Tongue (tissue), 2 donors: ENCODE results near the gene OPRL1. TPM values are rescaled to one million over a fixed set of nuclear protein-coding genes. Genes with fewer than 3 reads are reported as not detected.
"Not testable (repeated sequence)": the region's sequence is repeated elsewhere in the genome, so short reads cannot be mapped to it uniquely, and the experiment has no call there.

Source experiments
- DNase-seq: peaks from one replicate; pipeline ENCODE4 v3.0.0-alpha.2; 2015
- total RNA-seq: library from RNA; depleted of rRNA; stranded (reverse); fragments of >200 nt; gene quantifications from one replicate; pipeline ENCODE4 v1.2.3, GENCODE V29; 2014

OPRL1 gene
- total RNA-seq, 1 donor from 2014 or later: 0.62 TPM

DNA sequence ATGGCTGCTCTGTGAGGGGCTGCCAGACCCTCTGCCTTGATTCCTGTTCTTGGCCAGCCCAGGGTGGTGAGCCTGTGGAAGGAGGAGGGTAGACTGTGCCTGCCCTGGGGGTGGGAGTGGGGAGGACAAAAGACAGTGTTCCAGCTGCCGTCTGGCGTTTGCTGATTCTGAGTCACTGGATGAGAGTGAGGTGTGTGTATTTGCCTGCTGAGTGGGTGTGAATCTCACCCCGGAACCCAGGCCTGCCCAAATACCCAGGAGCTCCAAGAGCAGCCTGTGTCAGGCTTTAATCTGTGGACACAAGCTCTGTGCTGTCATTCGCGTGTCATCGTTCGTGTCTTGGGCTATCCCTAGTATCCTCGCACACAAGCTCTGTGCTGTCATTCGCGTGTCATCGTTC, 6.9 kb downstream of the OPRL1 start:
- no peak for DNase-seq

DNA sequence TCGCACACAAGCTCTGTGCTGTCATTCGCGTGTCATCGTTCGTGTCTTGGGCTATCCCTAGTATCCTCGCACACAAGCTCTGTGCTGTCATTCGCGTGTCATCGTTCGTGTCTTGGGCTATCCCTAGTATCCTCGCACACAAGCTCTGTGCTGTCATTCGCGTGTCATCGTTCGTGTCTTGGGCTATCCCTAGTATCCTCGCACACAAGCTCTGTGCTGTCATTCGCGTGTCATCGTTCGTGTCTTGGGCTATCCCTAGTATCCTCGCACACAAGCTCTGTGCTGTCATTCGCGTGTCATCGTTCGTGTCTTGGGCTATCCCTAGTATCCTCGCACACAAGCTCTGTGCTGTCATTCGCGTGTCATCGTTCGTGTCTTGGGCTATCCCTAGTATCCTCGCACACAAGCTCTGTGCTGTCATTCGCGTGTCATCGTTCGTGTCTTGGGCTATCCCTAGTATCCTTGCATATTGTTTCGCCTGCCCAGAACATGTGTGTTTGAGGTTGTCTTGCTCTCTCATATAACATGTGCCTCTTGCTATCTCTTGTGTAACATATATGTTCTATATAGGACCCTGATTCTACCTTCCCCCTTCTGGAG, 7.4 kb downstream of the OPRL1 start:
- DNase-seq: not testable (repeated sequence)

GRCh38 chr20:64088586-64088985, 8.7 kb downstream of the OPRL1 start:
- DNase-seq: not testable (repeated sequence)

DNA sequence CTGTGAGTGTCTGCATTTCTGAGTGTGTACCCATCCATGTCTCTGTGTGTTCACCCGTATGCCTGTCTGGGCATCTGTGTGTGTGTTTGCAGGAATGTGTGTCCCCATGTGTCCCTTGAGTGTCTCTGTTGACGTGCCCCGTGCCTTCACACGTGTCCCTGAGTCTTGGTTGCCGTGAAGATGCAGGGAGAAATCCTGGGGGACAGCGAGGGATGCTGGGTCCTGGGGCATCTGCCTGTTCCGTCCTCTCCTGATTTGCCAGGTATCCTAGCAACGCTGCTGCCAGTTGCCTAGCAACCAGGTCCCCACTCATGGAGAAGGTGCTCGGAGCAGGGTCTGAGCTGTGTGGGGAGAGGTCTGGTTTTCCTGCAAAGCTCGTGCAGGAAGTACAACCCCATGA, 10.3 kb downstream of the OPRL1 start:
- DNase-seq: no peak

- no peak for DNase-seq
These were observed 11.5 kb downstream of the OPRL1 start for GRCh38 chr20:64091340-64091739.

DNA sequence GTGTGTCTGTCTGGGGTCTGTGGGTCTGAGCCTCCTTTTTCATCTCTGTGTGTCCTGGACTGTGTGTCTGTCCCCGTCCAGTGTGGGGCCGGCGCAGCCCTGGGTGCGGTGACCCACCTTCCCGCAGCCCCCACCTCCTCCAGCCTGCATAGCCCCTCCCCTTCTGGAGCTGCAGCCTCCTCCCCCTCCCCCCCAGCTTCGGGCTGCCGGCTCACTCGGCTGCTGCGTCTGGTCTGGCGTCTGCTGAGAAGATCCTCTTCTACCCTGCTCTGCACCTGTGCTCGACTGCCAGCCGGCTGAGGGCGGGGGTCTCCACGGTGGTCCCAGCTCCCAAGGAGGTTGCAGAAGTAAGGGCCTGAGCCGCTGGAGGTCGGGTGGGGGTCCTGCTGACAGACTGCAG, 11.9 kb downstream of the OPRL1 start:
- no peak for DNase-seq

DNA sequence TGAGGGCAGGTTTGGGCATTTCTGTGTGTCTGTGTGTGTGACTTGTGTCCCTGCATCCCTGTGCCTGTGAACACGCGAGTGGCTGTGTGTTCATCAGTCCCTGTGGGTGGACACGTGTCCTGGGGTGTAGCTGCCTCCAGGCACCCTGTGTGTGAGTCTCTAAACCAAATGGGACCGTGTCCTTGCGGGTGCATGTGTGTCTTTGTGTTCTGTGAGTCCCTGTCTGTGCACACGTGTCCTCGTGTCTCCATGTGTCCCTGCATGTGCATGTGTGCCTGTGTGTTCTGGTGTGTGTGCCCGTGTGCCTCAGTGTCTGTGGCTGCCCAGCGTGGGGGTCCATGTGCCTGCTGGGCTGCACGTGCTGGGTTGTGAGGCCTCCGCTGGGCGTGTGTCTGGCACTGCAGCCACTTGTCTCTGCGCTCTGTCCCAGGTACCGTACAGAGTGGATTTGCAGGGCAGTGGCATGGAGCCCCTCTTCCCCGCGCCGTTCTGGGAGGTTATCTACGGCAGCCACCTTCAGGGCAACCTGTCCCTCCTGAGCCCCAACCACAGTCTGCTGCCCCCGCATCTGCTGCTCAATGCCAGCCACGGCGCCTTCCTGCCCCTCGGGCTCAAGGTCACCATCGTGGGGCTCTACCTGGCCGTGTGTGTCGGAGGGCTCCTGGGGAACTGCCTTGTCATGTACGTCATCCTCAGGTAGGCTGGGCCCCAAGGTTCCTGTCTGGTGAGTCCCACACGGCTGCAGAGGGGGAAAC, 12.6 kb downstream of the OPRL1 start:
- no peak for DNase-seq

- no peak for DNase-seq
These were observed 13.2 kb downstream of the OPRL1 start for GRCh38 chr20:64093013-64093503.

- no peak for DNase-seq
These were observed 15.6 kb downstream of the OPRL1 start for GRCh38 chr20:64095455-64095854.

DNA sequence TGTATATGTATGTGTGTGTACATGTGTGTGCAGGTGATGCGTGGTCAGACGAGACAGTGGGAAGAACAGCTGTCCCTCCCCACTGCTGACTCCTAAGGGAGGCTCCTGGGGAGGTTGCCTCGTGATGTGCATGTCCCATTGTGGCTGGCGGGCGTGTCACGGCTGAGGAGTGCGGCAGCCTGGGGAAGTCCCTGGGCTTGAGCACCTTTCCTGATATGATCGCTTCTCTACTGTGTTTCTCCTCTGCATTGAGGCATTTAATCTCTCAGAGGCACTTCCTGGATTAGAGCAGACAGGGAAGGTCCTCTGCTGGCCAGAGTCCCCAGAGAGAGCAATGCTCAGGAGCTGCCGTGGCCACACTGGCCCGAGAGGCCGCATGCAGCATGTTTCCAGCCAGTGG, 16.0 kb downstream of the OPRL1 start:
- no peak for DNase-seq

DNA sequence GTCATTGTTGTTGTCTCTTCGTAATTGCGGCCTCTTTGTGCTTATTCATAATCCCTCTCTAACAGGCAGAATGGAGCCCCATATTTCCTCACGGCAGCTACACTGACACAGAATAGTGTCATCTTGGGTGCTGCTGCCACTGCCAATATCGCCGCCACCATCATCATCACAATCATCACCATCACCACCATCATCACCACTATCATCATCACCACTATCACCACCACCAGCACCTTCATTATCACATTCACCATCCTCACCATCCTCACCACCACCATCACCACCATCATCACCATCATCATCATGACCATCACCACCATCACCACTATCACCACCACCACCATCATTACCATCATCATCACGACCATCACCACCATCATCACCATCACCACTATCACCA, 16.7 kb downstream of the OPRL1 start:
- no peak for DNase-seq

GRCh38 chr20:64098471-64099013, 18.7 kb downstream of the OPRL1 start:
- DNase-seq: no peak

DNA sequence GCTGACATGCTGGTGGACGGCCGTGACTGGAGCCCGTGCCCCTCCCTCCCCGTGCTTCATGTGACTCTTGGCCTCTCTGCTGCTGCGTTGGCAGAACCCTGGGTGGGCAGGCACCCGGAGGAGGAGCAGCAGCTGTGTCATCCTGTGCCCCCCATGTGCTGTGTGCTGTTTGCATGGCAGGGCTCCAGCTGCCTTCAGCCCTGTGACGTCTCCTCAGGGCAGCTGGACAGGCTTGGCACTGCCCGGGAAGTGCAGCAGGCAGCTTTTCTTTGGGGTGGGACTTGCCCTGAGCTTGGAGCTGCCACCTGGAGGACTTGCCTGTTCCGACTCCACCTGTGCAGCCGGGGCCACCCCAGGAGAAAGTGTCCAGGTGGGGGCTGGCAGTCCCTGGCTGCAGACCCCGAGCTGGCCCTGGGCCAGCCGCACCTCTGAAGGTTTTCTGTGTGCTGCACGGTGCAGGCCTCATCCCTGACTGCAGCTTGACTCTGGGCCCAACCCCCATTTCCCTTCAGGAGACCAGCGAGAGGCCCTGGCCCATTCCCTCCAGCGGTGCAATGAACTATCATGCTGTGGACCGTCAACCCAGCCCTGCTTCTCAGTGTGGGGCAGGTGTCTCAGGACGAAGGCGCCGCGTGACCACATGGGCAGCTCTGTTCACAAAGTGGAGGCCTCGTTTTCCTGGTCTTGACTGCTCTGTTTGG, 19.4 kb downstream of the OPRL1 start:
- DNase-seq: peak; percentile 93

- DNase-seq: no peak
These were observed 20.1 kb downstream of the OPRL1 start for GRCh38 chr20:64099880-64100565.

GRCh38 chr20:64100566-64100888, 20.6 kb downstream of the OPRL1 start:
- DNase-seq: no peak

DNA sequence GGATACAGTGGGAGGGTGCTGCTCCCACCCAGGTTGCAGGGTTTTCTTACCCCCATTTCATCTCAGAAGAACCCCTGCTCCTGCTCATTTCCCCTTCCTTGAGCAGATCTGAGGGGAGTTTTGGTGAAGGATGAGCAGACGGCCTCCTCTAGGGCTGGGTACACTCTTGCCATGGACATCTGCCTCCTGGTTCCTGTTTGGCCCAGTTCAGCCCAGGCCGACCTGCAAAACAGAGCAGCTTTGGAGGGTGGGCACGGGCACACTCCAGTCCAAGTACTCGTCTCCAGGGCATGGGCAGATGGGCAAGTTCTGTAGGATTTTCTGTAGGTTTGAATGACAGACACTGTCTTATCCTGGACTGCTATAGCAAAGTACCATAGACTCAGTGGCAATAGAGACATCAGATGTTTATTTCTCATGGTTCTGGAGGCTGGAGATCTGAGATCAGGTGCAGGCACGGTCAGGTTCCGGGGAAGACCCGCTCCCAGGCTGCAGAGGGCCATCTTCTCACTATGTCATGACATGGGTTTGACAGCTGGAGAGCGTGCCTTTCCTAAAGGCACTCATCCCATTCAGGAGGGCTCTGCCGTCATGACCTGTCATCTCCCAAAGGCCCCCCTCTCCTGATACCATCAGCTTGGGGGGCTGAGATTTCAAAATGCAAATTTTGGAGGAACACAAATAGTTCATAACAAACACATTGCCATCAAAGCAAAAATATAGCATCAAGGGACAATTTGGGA, 21.2 kb downstream of the OPRL1 start:
- no peak for DNase-seq

DNA sequence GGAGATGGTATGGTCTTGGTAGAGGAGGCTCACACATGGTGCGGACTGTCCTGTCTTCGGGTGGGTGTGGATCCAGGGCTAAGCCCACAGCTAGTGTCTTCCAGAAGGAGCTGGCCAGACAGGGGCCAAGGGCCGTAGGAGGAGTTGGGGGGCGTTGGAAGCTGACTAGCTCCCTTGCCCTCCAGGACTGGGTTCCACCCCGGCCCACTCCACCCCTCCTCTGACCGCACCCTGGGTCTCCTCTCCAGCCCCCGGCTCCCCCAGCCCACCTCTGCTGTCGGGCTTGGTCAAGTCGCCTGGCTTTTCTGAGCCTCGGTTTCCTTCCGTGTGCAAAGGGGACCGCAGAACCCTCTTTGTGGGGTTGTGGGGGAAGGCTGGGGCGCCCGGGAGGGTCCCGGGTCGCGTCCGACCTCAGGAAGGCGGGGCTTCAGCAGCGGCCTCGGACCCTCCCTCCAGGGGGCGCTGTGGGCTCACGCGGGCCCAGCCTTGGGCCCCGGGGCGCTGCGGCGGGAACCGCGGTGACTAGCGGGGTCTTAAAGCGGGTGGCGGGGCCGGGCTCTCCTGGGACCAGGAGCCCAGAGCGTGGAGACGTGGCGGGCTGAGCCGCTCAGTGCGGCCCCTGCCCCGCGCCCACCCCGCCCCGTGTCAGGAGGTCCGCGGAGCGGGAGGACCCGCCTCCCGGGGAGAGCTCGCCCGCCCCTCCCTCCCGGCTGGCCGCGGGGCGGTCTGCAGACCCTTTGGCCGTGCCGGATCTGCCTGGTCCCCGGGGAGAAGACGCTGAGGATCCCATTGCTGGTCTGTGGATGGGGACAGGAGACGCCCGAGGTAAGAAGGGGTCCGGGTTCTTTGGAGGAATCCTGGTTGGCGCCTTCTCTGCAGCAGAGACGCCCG, 22.1 kb downstream of the OPRL1 start:
- no peak for DNase-seq

DNA sequence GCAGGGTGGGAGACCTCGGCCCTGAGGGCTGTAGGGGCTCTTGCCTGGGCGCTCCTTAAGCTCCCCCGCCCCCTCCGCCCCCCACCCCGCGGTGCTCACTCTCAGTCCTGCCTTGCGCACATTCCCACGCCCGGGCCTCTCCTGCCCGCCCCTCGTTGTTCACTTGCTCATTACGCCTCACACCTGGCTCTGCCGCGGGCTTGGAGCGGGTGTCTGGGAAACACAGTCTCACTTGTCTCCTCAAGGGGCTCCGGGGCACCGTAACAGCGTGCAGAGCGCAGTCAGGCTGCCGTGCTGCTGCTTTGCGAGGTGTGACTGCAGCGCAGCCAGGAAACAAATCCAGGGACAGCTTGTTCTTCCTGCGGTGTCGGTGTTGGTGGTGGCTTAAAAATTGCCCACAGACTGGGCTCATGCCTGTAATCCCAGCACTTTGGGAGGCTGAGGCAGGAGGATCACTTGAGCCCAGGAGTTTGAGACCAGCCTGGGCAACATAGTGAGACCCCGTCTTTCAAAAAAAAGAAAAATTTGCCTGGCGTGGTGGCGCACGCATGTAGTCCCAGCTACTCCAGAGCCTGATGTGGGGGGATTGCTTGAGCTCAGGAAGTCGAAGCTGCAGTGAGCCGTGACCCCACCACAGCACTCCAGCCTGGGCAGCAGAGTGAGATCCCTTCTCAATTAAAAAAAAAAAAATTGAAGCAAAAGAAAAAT, 22.9 kb downstream of the OPRL1 start:
- DNase-seq: peak; percentile 63

DNA sequence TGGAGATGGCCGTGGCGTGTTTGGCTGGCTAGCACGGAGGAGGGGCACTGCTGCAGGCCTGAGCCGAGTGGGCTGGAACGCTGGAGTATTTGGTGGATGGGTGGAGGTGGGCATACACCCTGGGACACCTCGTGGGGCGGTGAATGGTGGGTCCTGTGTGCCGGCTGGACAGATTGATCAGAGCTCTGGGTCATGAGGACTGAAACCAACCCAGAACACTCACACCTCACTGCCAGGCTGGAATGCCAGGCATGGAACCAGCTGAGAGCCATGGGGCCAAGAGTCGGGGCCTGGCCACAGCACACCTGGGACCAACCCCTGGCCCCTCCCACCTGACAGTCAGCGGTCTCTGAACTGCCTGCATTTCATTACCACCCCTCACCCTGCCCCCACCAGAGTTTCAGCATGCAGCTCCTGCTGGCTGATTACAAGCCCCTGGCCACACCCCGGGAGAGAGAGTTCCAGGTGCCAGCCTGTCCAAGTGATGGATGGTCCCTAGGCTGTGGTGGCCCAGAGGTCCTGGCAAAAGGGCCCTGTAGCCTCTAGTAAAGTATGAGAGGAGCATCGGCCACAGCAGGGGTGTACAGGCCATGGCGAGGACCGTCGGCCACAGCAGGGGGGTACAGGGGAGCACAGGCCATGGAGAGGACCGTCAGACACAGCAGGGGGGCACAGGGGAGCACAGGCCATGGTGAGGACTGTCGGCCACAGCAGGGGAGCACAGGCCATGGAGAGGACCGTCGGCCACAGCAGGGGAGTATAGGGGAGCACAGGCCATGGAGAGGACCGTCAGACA, 24.2 kb downstream of the OPRL1 start:
- no peak for DNase-seq
